A673 (cell line): Measurements from ENCODE around the gene ZMYND8. TPM values are rescaled to one million over a fixed set of nuclear protein-coding genes. Genes with fewer than 3 reads are reported as not detected.

ENCODE experiments used
- BruUV-seq: library from RNA; stranded (reverse); fragments of 400-500 nt; replicated peaks from 2 replicates; lab custom pipeline; 2021; lab: Mats Ljungman, UMichigan
- CTCF ChIA-PET: fragments of 300-600 bp; sonication (Branson Sonifier 250); formaldehyde crosslinking; loops from one replicate; lab custom pipeline; 2022; ENCODE audit warnings: antibody characterized with exemption; lab: Charles Lee
- POLR2A ChIA-PET: fragments of 300-600 bp; sonication (Branson Sonifier 250); formaldehyde crosslinking; loops from one replicate; lab custom pipeline; 2022; ENCODE audit warnings: antibody characterized with exemption; ENCODE audit not compliant: low non-redundant PET; lab: Charles Lee
- DNase-seq: peaks from one replicate; pipeline ENCODE4 v3.0.0-alpha.2; 2015; ENCODE audit warnings: low spot score
- H3K27ac ChIP-seq: fragments of 200-600 bp; sonication (generic); 2 replicates; pipeline ENCODE4 v1.5.1; 2016; ENCODE audit warnings: mixed run types, low read depth, mild to moderate bottlenecking, mixed read lengths, antibody characterized with exemption, low read length; ENCODE audit not compliant: poor library complexity, severe bottlenecking
- H3K27me3 ChIP-seq: fragments of 200-600 bp; sonication (generic); replicated peaks from 2 replicates; pipeline ENCODE4 v1.6.1; 2017; ENCODE audit warnings: mixed run types, low read depth, mild to moderate bottlenecking, mixed read lengths, antibody characterized with exemption, low read length; ENCODE audit not compliant: insufficient read depth, poor library complexity
- H3K36me3 ChIP-seq: fragments of 200-600 bp; sonication (generic); 2 replicates; pipeline ENCODE4 v1.6.1; 2016; ENCODE audit warnings: mixed run types, mild to moderate bottlenecking, mixed read lengths, antibody characterized with exemption, low read length; ENCODE audit not compliant: insufficient read depth, poor library complexity, severe bottlenecking
- H3K4me1 ChIP-seq: fragments of 200-600 bp; sonication (generic); 2 replicates; pipeline ENCODE4 v1.6.1; 2017; ENCODE audit warnings: mixed run types, mild to moderate bottlenecking, mixed read lengths, antibody characterized with exemption, low read length; ENCODE audit not compliant: insufficient read depth, poor library complexity, severe bottlenecking
- H3K4me3 ChIP-seq: fragments of 200-600 bp; sonication (generic); 2 replicates; pipeline ENCODE4 v1.5.1; 2016; ENCODE audit warnings: low read depth, mixed run types, mild to moderate bottlenecking, mixed read lengths, low read length; ENCODE audit not compliant: poor library complexity, severe bottlenecking
- H3K9me3 ChIP-seq: fragments of 200-600 bp; sonication (generic); 2 replicates; pipeline ENCODE4 v1.6.1; 2016; ENCODE audit warnings: mixed run types, low read depth, mild to moderate bottlenecking, mixed read lengths, antibody characterized with exemption, low read length; ENCODE audit not compliant: poor library complexity, severe bottlenecking
- CTCF ChIP-seq: fragments of 300-800, 200-600 bp; sonication (generic); conservative IDR thresholded peaks from 2 replicates; pipeline ENCODE4 v1.5.1; 2017; ENCODE audit warnings: low read depth, mild to moderate bottlenecking, antibody characterized with exemption, low read length, moderate library complexity, mixed read lengths
- EZH2 ChIP-seq: fragments of 200-600 bp; sonication (generic); IDR thresholded peaks from 2 replicates; pipeline ENCODE4 v1.6.1; 2017; ENCODE audit warnings: borderline replicate concordance, low read depth, mild to moderate bottlenecking, mixed read lengths, antibody characterized with exemption, low read length; ENCODE audit not compliant: poor library complexity, severe bottlenecking
- intact Hi-C: fragments of 100-400 bp; cut with micrococcal nuclease; formaldehyde crosslinking; loops from one replicate; pipeline ENCODE4 v1.10.0; 2022; ENCODE audit not compliant: unreplicated experiment
- total RNA-seq: library from RNA; stranded (reverse); gene quantifications from 2 replicates; pipeline ENCODE4 v1.2.3, GENCODE V29; 2021

ZMYND8 gene
- total RNA-seq, 1 experiment from 2014 or later, result 31.3 TPM

GRCh38 chr20:47188540-47188939, 168.0 kb downstream of the ZMYND8 start:
- H3K4me1 ChIP-seq, result no peaks in the 10 kb centered on the region
- no peak overlapping the region for H3K27ac ChIP-seq
- no peak for TF ChIP-seq CTCF
- H3K36me3 ChIP-seq, result no peaks in the 10 kb centered on the region
- H3K27me3 ChIP-seq, result peaks cover 28% of the 10 kb centered on the region
- no peak overlapping the region for H3K4me3 ChIP-seq
- BruUV-seq, result no TSS peak
- CTCF ChIA-PET, result no interaction called here
- no peaks in the 10 kb centered on the region for H3K9me3 ChIP-seq
- no peak for DNase-seq
- intact Hi-C loops, result no loop called here
- POLR2A ChIA-PET, result no interaction called here

- Histone ChIP-seq H3K27ac (no peak overlapping the region), H3K27me3 (peaks cover 28% of the 10 kb centered on the region), H3K36me3 (no peaks in the 10 kb centered on the region), H3K4me1 (no peaks in the 10 kb centered on the region), H3K4me3 (no peak overlapping the region), H3K9me3 (no peaks in the 10 kb centered on the region)
- POLR2A ChIA-PET, result no interaction called here
- no peak for TF ChIP-seq CTCF
- no peak for TF ChIP-seq EZH2
- BruUV-seq, result no TSS peak
- intact Hi-C loops, result no loop called here
- no peak for DNase-seq
- CTCF ChIA-PET, result no interaction called here
Measured at GRCh38 chr20:47187450-47188195, 168.9 kb downstream of the ZMYND8 start.

GRCh38 chr20:47183367-47183766, 173.1 kb downstream of the ZMYND8 start:
- TF ChIP-seq CTCF (no peak), EZH2 (no peak)
- H3K27me3 ChIP-seq, result peaks cover 2% of the 10 kb centered on the region
- no TSS peak for BruUV-seq
- no peak overlapping the region for H3K4me3 ChIP-seq
- DNase-seq, result no peak
- H3K9me3 ChIP-seq, result no peaks in the 10 kb centered on the region
- H3K4me1 ChIP-seq, result no peaks in the 10 kb centered on the region
- no peak overlapping the region for H3K27ac ChIP-seq
- ChIA-PET CTCF (interaction anchor here (1.0 kb wide), 1 partner anchor 22 kb away, joined by 3 read pairs; no protein-coding TSS in a partner anchor), POLR2A (no interaction called here)
- intact Hi-C loops, result no loop called here
- no peaks in the 10 kb centered on the region for H3K36me3 ChIP-seq
